GM12801 (cell line): Measurements from ENCODE around the gene IGDCC3.

Experiments
- CTCF ChIP-seq: IDR thresholded peaks from one replicate; pipeline ENCODE4 v1.5.1; 2011; ENCODE audit warnings: control low read depth; ENCODE audit not compliant: insufficient read length; ENCODE audit errors: extremely low read depth

The IGDCC3 gene

GRCh38 chr15:65326117-65326526, 51.7 kb downstream of the IGDCC3 start:
- no peak for TF ChIP-seq CTCF

GRCh38 chr15:65323071-65323511, 54.7 kb downstream of the IGDCC3 start:
- no peak for TF ChIP-seq CTCF

GRCh38 chr15:65318870-65319356, 58.9 kb downstream of the IGDCC3 start:
- TF ChIP-seq CTCF: no peak

- TF ChIP-seq CTCF: no peak
Measured at GRCh38 chr15:65312400-65312916, 65.3 kb downstream of the IGDCC3 start.

- no peak for TF ChIP-seq CTCF
Measured at GRCh38 chr15:65311760-65312159, 66.0 kb downstream of the IGDCC3 start.

GRCh38 chr15:65310431-65311137, 67.2 kb downstream of the IGDCC3 start:
- no peak for TF ChIP-seq CTCF

GRCh38 chr15:65309882-65310418, 67.9 kb downstream of the IGDCC3 start:
- TF ChIP-seq CTCF: no peak
